H1 (cell line): ENCODE measurements around the gene GLIPR1. TPM values are rescaled to one million over a fixed set of nuclear protein-coding genes. Genes with fewer than 3 reads are reported as not detected.

Source experiments
- CTCF ChIP-seq, 3 experiments: IDR thresholded peaks; 1 replicate in 2 of 3; 2 replicates in 1 of 3; pipeline versions ENCODE4 v1.5.1 to v1.6.1; 2011; ENCODE audit warnings: low read length in 3 of 3, mild to moderate bottlenecking in 3 of 3, inconsistent platforms in 2 of 3, low read depth in 1 of 3, moderate library complexity in 1 of 3; ENCODE audit not compliant: insufficient read depth in 1 of 3; ENCODE audit errors: control extremely low read depth in 1 of 3
- EZH2 ChIP-seq: fragments of 200-600 bp; sonication (generic); IDR thresholded peaks from 2 replicates; pipeline ENCODE4 v1.7.1; 2012; ENCODE audit warnings: low read depth, mild to moderate bottlenecking, moderate library complexity, low read length, inconsistent platforms; ENCODE audit not compliant: severe bottlenecking
- FOSL1 ChIP-seq: IDR thresholded peaks from 2 replicates; pipeline ENCODE4 v1.6.1; 2011; ENCODE audit warnings: mild to moderate bottlenecking, low read depth, low read length, moderate library complexity; ENCODE audit not compliant: insufficient read depth
- GTF2F1 ChIP-seq: IDR thresholded peaks from 2 replicates; pipeline ENCODE4 v1.6.1; 2012; ENCODE audit warnings: low read depth, low read length, improper control_type of control experiment, borderline replicate concordance
- MAFK ChIP-seq: IDR thresholded peaks from 2 replicates; pipeline ENCODE4 v1.6.1; 2012; ENCODE audit warnings: low read depth, mild to moderate bottlenecking, improper control_type of control experiment, low read length
- SUZ12 ChIP-seq: fragments of 200-600 bp; sonication (generic); IDR thresholded peaks from 2 replicates; pipeline ENCODE4 v1.6.1; 2012; ENCODE audit warnings: mild to moderate bottlenecking, inconsistent platforms, low read length, moderate library complexity, mixed read lengths
- TBP ChIP-seq: IDR thresholded peaks from 2 replicates; pipeline ENCODE4 v1.6.1; 2011; ENCODE audit warnings: low read depth, low read length, improper control_type of control experiment
- polyA plus RNA-seq, 7 experiments: library from polyadenylated mRNA; depleted of rRNA in 3 of 7; stranded (reverse) in 5 of 7; unstranded in 2 of 7; fragments of >200 nt in 5 of 7; fragments of 200-250 nt in 2 of 7; gene quantifications; 1 replicate in 5 of 7; 2 replicates in 1 of 7; 4 replicates in 1 of 7; pipeline versions ENCODE4 v1.2.1 to v1.2.3, GENCODE V29; 2011 to 2013; ENCODE audit warnings: missing spikeins in 2 of 7, mixed read lengths in 2 of 7
- total RNA-seq: library from RNA; stranded (reverse); fragmentation: NEBNext Ultra II Directional; extraction: Animal tissue kit (Norgen Biotek cat#: 25700); gene quantifications from 2 replicates; pipeline ENCODE4 v1.2.1, GENCODE V29; 2021
- TF ChIP-seq, protein P1 (sequence below): IDR thresholded peaks from 2 replicates; pipeline ENCODE4 v1.6.1; 2012; ENCODE audit warnings: inconsistent platforms

Gene GLIPR1
- total and polyA plus RNA-seq, 2 of the 8 experiments (the other 6 are each of a cell fraction or from before 2014, with no cell fraction given), result 0.23 to 1.5 TPM

DNA sequence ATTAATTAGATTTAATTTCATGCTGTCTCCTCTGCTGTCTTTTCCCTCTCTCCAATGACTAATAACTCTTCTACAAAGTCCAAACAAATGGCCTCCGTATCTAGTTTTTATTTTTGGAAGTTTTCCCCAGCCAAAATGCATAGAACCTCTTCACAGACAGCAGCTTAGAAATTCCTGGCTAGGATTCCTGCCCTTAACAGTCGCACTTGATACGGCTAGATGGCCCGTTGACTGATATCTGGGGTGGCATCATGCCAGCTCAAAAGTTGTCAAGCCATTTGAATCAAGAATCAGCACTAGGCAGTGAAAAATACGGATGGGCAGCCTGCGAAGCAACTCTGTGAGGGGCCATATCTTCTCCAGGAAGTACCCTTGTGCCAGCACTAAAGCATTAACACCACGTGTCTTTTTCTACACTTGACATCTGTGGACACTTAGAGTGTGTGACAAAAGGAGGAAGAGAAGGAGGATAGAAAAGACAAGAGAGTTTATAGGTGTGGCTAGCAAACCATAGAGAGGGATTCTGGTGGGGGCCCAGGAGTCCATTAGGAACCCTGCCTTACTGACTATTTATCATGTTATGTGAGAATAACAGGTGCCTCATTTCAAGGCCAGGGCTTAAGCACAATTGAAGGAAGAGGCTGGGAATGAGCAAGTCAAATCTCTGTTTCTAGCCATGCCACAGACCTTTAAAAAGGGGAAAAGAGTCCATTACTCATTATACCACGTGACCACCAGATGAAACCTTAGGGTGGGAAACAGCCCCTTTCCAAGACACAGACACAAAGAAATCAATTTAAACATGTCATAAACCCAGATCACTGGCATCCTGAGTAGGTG, 70.1 kb downstream of the GLIPR1 start (continued):
- TF ChIP-seq GTF2F1 (no peak), EZH2 (no peak), FOSL1 (no peak), MAFK (no peak), CTCF (IDR thresholded peaks at IDR 0.05; ENCODE audit: control extremely low read depth in 1 of 3, insufficient read depth in 1 of 3, low read depth in 1 of 3, low read length in 3 of 3) (no peak), SUZ12 (no peak), TBP (no peak)
- TF ChIP-seq, protein P1, sequence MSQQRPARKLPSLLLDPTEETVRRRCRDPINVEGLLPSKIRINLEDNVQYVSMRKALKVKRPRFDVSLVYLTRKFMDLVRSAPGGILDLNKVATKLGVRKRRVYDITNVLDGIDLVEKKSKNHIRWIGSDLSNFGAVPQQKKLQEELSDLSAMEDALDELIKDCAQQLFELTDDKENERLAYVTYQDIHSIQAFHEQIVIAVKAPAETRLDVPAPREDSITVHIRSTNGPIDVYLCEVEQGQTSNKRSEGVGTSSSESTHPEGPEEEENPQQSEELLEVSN, result no peak
